ENCODE measurements around the gene CPLANE2.
"Not testable (repeated sequence)": the region's sequence is repeated elsewhere in the genome, so short reads cannot be mapped to it uniquely, and the experiment has no call there.

The CPLANE2 gene

GRCh38 chr1:16210581-16210980, 26.4 kb downstream of the CPLANE2 start:
- no peak for DNase-seq (ENCODE audit: low read depth in 2 of 2, low spot score in 1 of 2)

GRCh38 chr1:16209847-16210407, 27.1 kb downstream of the CPLANE2 start:
- no peak for DNase-seq (ENCODE audit: low read depth in 2 of 2, low spot score in 1 of 2)

GRCh38 chr1:16209132-16209846, 27.7 kb downstream of the CPLANE2 start:
- no peak for DNase-seq (ENCODE audit: low read depth in 2 of 2, low spot score in 1 of 2)

GRCh38 chr1:16208270-16208987, 28.6 kb downstream of the CPLANE2 start:
- DNase-seq (ENCODE audit: low read depth in 2 of 2, low spot score in 1 of 2): no peak

- DNase-seq (ENCODE audit: low read depth in 2 of 2, low spot score in 1 of 2): no peak
Observed at GRCh38 chr1:16207318-16208269, 29.4 kb downstream of the CPLANE2 start.

GRCh38 chr1:16206547-16207317, 30.3 kb downstream of the CPLANE2 start:
- DNase-seq (ENCODE audit: low read depth in 2 of 2, low spot score in 1 of 2): peak; percentile 71 to 87

GRCh38 chr1:16205891-16206546, 31.0 kb downstream of the CPLANE2 start:
- DNase-seq (ENCODE audit: low read depth in 2 of 2, low spot score in 1 of 2): no peak

- no peak for DNase-seq (ENCODE audit: low read depth in 2 of 2, low spot score in 1 of 2)
Observed at GRCh38 chr1:16205334-16205671, 31.7 kb downstream of the CPLANE2 start.

- peak in 1 of 2 donors; percentile 14 for DNase-seq (ENCODE audit: low read depth in 2 of 2, low spot score in 1 of 2)
Observed at GRCh38 chr1:16204634-16205333, 32.2 kb downstream of the CPLANE2 start.

- DNase-seq (ENCODE audit: low read depth in 2 of 2, low spot score in 1 of 2): no peak
Observed at GRCh38 chr1:16204216-16204615, 32.8 kb downstream of the CPLANE2 start.

- DNase-seq (ENCODE audit: low read depth in 2 of 2, low spot score in 1 of 2): no peak
Observed at GRCh38 chr1:16203550-16203949, 33.4 kb downstream of the CPLANE2 start.

- DNase-seq (ENCODE audit: low read depth in 2 of 2, low spot score in 1 of 2): no peak
Observed at GRCh38 chr1:16202281-16203210, 34.4 kb downstream of the CPLANE2 start.

GRCh38 chr1:16199700-16200099, 37.3 kb downstream of the CPLANE2 start:
- DNase-seq (ENCODE audit: low read depth in 2 of 2, low spot score in 1 of 2): no peak

- no peak for DNase-seq (ENCODE audit: low read depth in 2 of 2, low spot score in 1 of 2)
Observed at GRCh38 chr1:16199157-16199501, 37.9 kb downstream of the CPLANE2 start.

- DNase-seq (ENCODE audit: low read depth in 2 of 2, low spot score in 1 of 2): no peak
Observed at GRCh38 chr1:16198444-16199156, 38.4 kb downstream of the CPLANE2 start.

GRCh38 chr1:16196874-16197273, 40.1 kb downstream of the CPLANE2 start:
- no peak for DNase-seq (ENCODE audit: low read depth in 2 of 2, low spot score in 1 of 2)

- DNase-seq (ENCODE audit: low read depth in 2 of 2, low spot score in 1 of 2): not testable (repeated sequence)
Observed at GRCh38 chr1:16196139-16196538, 40.8 kb downstream of the CPLANE2 start.

GRCh38 chr1:16195518-16195905, 41.5 kb downstream of the CPLANE2 start:
- DNase-seq (ENCODE audit: low read depth in 2 of 2, low spot score in 1 of 2): no peak
